HG03575 (cell line): ENCODE measurements around the gene ZC3H7B.
A peak's percentile ranks its signal among the peaks of the same experiment; 100 is the strongest.
"Not testable (repeated sequence)": the region's sequence is repeated elsewhere in the genome, so short reads cannot be mapped to it uniquely, and the experiment has no call there.

Experiments
- ATAC-seq: cut with Tn5 transposase; IDR thresholded peaks from one replicate; pipeline ENCODE4 v1.9.1; 2021; ENCODE audit not compliant: unreplicated experiment, insufficient number of reproducible peaks, low FRiP score; ENCODE audit errors: extremely low read depth

Gene ZC3H7B

GRCh38 chr22:41284465-41284864, 16.9 kb upstream of the ZC3H7B start:
- no peak for ATAC-seq

- ATAC-seq = no peak
Observed at GRCh38 chr22:41285441-41285819, 15.9 kb upstream of the ZC3H7B start.

GRCh38 chr22:41285820-41286638, 15.3 kb upstream of the ZC3H7B start, which contains the start of gene RANGAP1:
RANGAP1 (minus strand) TSS chr22:41286187; CDS start chr22:41281044, 5,143 bp downstream.
- ATAC-seq = peak; percentile 56

GRCh38 chr22:41286639-41287091, 14.7 kb upstream of the ZC3H7B start:
- ATAC-seq = peak; percentile 26

GRCh38 chr22:41288245-41288946, 12.9 kb upstream of the ZC3H7B start:
- ATAC-seq = no peak

GRCh38 chr22:41289671-41290070, 11.7 kb upstream of the ZC3H7B start:
- no peak for ATAC-seq

GRCh38 chr22:41290262-41291221, 10.8 kb upstream of the ZC3H7B start:
- ATAC-seq = no peak

GRCh38 chr22:41294816-41295215, 6.5 kb upstream of the ZC3H7B start:
- ATAC-seq = not testable (repeated sequence)

- no peak for ATAC-seq
Observed at GRCh38 chr22:41296826-41297667, 4.3 kb upstream of the ZC3H7B start.

GRCh38 chr22:41300661-41301060, 664 bp upstream of the ZC3H7B start:
- no peak for ATAC-seq

GRCh38 chr22:41302021-41302767, 869 bp downstream of the ZC3H7B start:
- ATAC-seq = no peak

- ATAC-seq = no peak
Observed at GRCh38 chr22:41302811-41303210, 1.5 kb downstream of the ZC3H7B start.

GRCh38 chr22:41305646-41306045, 4.3 kb downstream of the ZC3H7B start:
- no peak for ATAC-seq

- no peak for ATAC-seq
Observed at GRCh38 chr22:41308054-41308453, 6.7 kb downstream of the ZC3H7B start.

GRCh38 chr22:41308544-41308947, 7.2 kb downstream of the ZC3H7B start:
- ATAC-seq = no peak

GRCh38 chr22:41310336-41310735, 9.0 kb downstream of the ZC3H7B start:
- no peak for ATAC-seq

GRCh38 chr22:41311487-41311886, 10.2 kb downstream of the ZC3H7B start:
- ATAC-seq = no peak

GRCh38 chr22:41314821-41315220, 13.5 kb downstream of the ZC3H7B start:
- ATAC-seq = no peak
